ENCODE results near the gene MAP2. TPM values are rescaled to one million over a fixed set of nuclear protein-coding genes. Genes with fewer than 3 reads are reported as not detected.

MAP2 gene
- total and polyA plus RNA-seq, 2 of the 8 experiments (the other 6 are each of a cell fraction or from before 2014, with no cell fraction given), result 5.9 to 9.4 TPM

DNA sequence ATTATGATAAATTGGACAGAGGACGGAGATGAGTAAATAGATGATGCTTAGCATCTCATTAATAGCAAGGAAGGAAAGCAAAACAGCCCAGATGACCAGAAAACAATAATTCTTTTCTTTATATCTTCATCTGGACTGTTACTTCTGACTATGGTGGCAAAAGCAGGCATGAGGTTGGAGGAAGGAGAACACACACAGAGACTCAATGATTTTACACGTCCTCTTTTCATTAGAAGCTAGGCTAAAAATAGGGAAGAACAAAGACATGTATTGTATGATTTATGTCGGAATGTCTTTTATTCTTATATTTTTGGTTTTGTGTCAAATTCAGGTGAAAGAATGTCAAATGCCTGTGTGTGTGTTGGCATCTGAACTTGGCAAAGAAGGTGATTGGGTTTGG is 137.1 kb downstream of the MAP2 start (continued):
- TF ChIP-seq, protein P1, sequence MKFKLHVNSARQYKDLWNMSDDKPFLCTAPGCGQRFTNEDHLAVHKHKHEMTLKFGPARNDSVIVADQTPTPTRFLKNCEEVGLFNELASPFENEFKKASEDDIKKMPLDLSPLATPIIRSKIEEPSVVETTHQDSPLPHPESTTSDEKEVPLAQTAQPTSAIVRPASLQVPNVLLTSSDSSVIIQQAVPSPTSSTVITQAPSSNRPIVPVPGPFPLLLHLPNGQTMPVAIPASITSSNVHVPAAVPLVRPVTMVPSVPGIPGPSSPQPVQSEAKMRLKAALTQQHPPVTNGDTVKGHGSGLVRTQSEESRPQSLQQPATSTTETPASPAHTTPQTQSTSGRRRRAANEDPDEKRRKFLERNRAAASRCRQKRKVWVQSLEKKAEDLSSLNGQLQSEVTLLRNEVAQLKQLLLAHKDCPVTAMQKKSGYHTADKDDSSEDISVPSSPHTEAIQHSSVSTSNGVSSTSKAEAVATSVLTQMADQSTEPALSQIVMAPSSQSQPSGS (IDR thresholded peaks at IDR 0.05; ENCODE audit: low read length), result no peak
- TF ChIP-seq ZNF274 (IDR thresholded peaks at IDR 0.05; ENCODE audit: borderline replicate concordance, extremely low read depth, low read length) (no peak), EZH2 (IDR thresholded peaks at IDR 0.05; ENCODE audit: low read depth, low read length, severe bottlenecking) (no peak), KDM5A (IDR thresholded peaks at IDR 0.05; ENCODE audit: low read length) (no peak), HDAC2 (IDR thresholded peaks at IDR 0.05; ENCODE audit: borderline replicate concordance in 1 of 2, low read depth in 2 of 2, low read length in 2 of 2) (no peak)

Data from H1 (cell line).